Mesenchymal stem cell (in vitro differentiated cells and primary cell): Measurements from ENCODE around the gene PAK5.

Experiments
- DNase-seq: peaks from one replicate; pipeline ENCODE4 v3.0.0-alpha.2; 2013
- H2AFZ ChIP-seq: one replicate; pipeline ENCODE4 v1.6.1; 2013; ENCODE audit warnings: low read depth, mild to moderate bottlenecking, control low read depth, inconsistent platforms, low read length, moderate library complexity
- H2AK5ac ChIP-seq: 2 replicates; pipeline ENCODE4 v1.6.1; 2013; ENCODE audit warnings: low read length, moderate library complexity, mild to moderate bottlenecking, inconsistent platforms; ENCODE audit not compliant: severe bottlenecking
- H2BK120ac ChIP-seq: one replicate; pipeline ENCODE4 v1.6.1; 2013; ENCODE audit warnings: low read depth, mild to moderate bottlenecking, inconsistent platforms, low read length, moderate library complexity
- H2BK12ac ChIP-seq, 2 experiments: one replicate each; pipeline ENCODE4 v1.6.1; 2013; ENCODE audit warnings: inconsistent platforms in 2 of 2, low read length in 2 of 2, mild to moderate bottlenecking in 2 of 2, moderate library complexity in 2 of 2, control low read depth in 1 of 2
- H2BK15ac ChIP-seq: one replicate; pipeline ENCODE4 v1.6.1; 2013; ENCODE audit warnings: mild to moderate bottlenecking, low read depth, inconsistent platforms; ENCODE audit not compliant: poor library complexity, severe bottlenecking
- H2BK5ac ChIP-seq: 2 replicates; pipeline ENCODE4 v1.6.1; 2013; ENCODE audit warnings: low read depth, mild to moderate bottlenecking, low read length, control low read depth, inconsistent platforms; ENCODE audit not compliant: poor library complexity, severe bottlenecking
- H3K14ac ChIP-seq, 2 experiments: one replicate each; pipeline ENCODE4 v1.6.1; 2013; ENCODE audit warnings: inconsistent platforms in 2 of 2, low read length in 2 of 2, control low read depth in 1 of 2, mild to moderate bottlenecking in 1 of 2, moderate library complexity in 1 of 2
- H3K18ac ChIP-seq, 2 experiments: one replicate each; pipeline ENCODE4 v1.6.1; 2013; ENCODE audit warnings: inconsistent platforms in 2 of 2, low read length in 2 of 2, control low read depth in 1 of 2, low read depth in 1 of 2, mild to moderate bottlenecking in 1 of 2
- H3K23ac ChIP-seq, 2 experiments: one replicate each; pipeline ENCODE4 v1.6.1; 2013; ENCODE audit warnings: inconsistent platforms in 2 of 2, low read length in 2 of 2, mild to moderate bottlenecking in 2 of 2, moderate library complexity in 2 of 2, control low read depth in 1 of 2
- H3K27ac ChIP-seq: 2 replicates; pipeline ENCODE4 v1.5.1; 2013; ENCODE audit warnings: mild to moderate bottlenecking, moderate library complexity, low read length, control low read depth, inconsistent platforms; ENCODE audit not compliant: poor library complexity, severe bottlenecking
- H3K27me3 ChIP-seq, 2 experiments: 2 replicates each; pipeline versions ENCODE4 v1.6.1 to v1.7.0; 2013; ENCODE audit warnings: low read length in 2 of 2, mild to moderate bottlenecking in 2 of 2, moderate library complexity in 2 of 2, control low read depth in 1 of 2, inconsistent platforms in 1 of 2; ENCODE audit not compliant: control insufficient read depth in 1 of 2, insufficient read depth in 1 of 2
- H3K36me3 ChIP-seq, 2 experiments: 2 replicates each; pipeline versions ENCODE4 v1.6.1 to v1.7.0; 2013; ENCODE audit warnings: low read length in 2 of 2, control low read depth in 1 of 2, inconsistent platforms in 1 of 2, low read depth in 1 of 2, mild to moderate bottlenecking in 1 of 2; ENCODE audit not compliant: insufficient read depth in 2 of 2, control insufficient read depth in 1 of 2
- H3K4ac ChIP-seq, 2 experiments: one replicate each; pipeline ENCODE4 v1.6.1; 2013; ENCODE audit warnings: inconsistent platforms in 2 of 2, low read length in 2 of 2, mild to moderate bottlenecking in 2 of 2, moderate library complexity in 2 of 2, control low read depth in 1 of 2, low read depth in 1 of 2
- H3K4me1 ChIP-seq: 2 replicates; pipeline ENCODE4 v1.6.1; 2013; ENCODE audit warnings: low read depth, low read length, control low read depth; ENCODE audit not compliant: control insufficient read depth, insufficient read depth
- H3K4me2 ChIP-seq: 2 replicates; pipeline ENCODE4 v1.6.1; 2013; ENCODE audit warnings: low read length, mild to moderate bottlenecking, inconsistent platforms; ENCODE audit not compliant: poor library complexity, severe bottlenecking
- H3K4me3 ChIP-seq, 2 experiments: 2 replicates each; pipeline versions ENCODE4 v1.5.1 to v1.7.0; 2013; ENCODE audit warnings: low read length in 2 of 2, mild to moderate bottlenecking in 2 of 2, control low read depth in 1 of 2, low read depth in 1 of 2; ENCODE audit not compliant: insufficient read depth in 1 of 2
- H3K79me1 ChIP-seq: replicated peaks from 2 replicates; pipeline ENCODE4 v1.6.1; 2013; ENCODE audit warnings: mild to moderate bottlenecking, control low read depth, low read length, inconsistent platforms; ENCODE audit not compliant: poor library complexity, severe bottlenecking
- H3K9ac ChIP-seq: 2 replicates; pipeline ENCODE4 v1.7.0; 2013; ENCODE audit warnings: mild to moderate bottlenecking, low read length, moderate library complexity
- H3K9me3 ChIP-seq: 2 replicates; pipeline ENCODE4 v1.7.0; 2013; ENCODE audit warnings: mild to moderate bottlenecking, low read length; ENCODE audit not compliant: control insufficient read depth
- H4K8ac ChIP-seq: one replicate; pipeline ENCODE4 v1.6.1; 2013; ENCODE audit warnings: inconsistent platforms, mild to moderate bottlenecking, low read length, moderate library complexity
- H4K91ac ChIP-seq: one replicate; pipeline ENCODE4 v1.6.1; 2013; ENCODE audit warnings: mild to moderate bottlenecking, low read length, inconsistent platforms
- WGBS: methylation state at CpG from one replicate; pipeline ENCODE4 v1.1.7; 2013; ENCODE audit warnings: mixed read lengths; 5-methylcytosine and 5-hydroxymethylcytosine counted together

The PAK5 gene

GRCh38 chr20:9508696-9509178, 330.1 kb downstream of the PAK5 start:
- Histone ChIP-seq H2BK120ac (no peak overlapping the region), H2BK15ac (no peak overlapping the region), H2AK5ac (no peak overlapping the region), H3K4me1 (peaks cover 26% of the 10 kb centered on the region), H3K79me1 (no peaks in the 10 kb centered on the region), H3K23ac (no peak overlapping the region), H3K9me3 (no peaks in the 10 kb centered on the region), H3K4me2 (no peak overlapping the region), H3K27me3 (peaks cover 70 to 92% of the 10 kb centered on the region in 2 experiments), H3K4me3 (no peak overlapping the region), H2AFZ (no peak overlapping the region), H3K27ac (no peak overlapping the region), H3K14ac (no peak overlapping the region), H2BK12ac (no peak overlapping the region), H3K9ac (no peak overlapping the region), H3K36me3 (no peaks in the 10 kb centered on the region), H3K4ac (no peak overlapping the region), H4K8ac (no peak overlapping the region), H4K91ac (no peak overlapping the region), H3K18ac (no peak overlapping the region), H2BK5ac (no peak overlapping the region)
- 5% methylated on average over 30 of the region's 30 CpGs for WGBS
- DNase-seq = no peak

DNA sequence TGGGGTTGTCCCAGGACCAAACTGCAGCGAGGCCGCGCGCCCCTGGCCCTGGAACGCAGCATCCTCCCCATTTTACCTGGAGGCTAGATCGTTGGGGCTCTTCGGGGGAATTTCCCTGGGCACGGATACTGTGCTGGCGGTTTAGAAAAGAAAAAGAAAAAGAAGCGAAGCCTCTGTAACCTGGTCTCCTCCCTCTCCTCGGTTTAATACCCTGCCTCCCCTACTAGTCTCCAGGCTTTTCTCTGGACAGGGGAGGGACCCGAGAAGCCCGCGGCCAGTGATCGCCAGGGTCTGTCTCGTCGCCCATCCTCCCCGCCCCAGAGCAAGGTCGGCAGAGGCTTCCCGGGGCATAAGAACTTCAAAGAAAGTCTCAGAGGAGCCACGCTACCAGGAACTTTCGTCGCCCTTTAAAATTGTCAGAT, 330.6 kb downstream of the PAK5 start:
- peak overlapping the region; percentile 42 for H3K4me2 ChIP-seq
- H2BK5ac ChIP-seq = no peak overlapping the region
- no peak overlapping the region for H3K9ac ChIP-seq
- H2BK12ac ChIP-seq = no peak overlapping the region
- no peaks in the 10 kb centered on the region for H3K36me3 ChIP-seq
- H2BK15ac ChIP-seq = no peak overlapping the region
- H2AFZ ChIP-seq = no peak overlapping the region
- no peaks in the 10 kb centered on the region for H3K79me1 ChIP-seq
- no peak overlapping the region for H3K23ac ChIP-seq
- no peak overlapping the region for H3K14ac ChIP-seq
- no peak overlapping the region for H4K91ac ChIP-seq
- no peak overlapping the region for H3K27ac ChIP-seq
- WGBS = 2% methylated on average over 21 of the region's 23 CpGs
- peaks cover 70 to 90% of the 10 kb centered on the region in 2 experiments for H3K27me3 ChIP-seq
- H2BK120ac ChIP-seq = no peak overlapping the region
- H3K4me3 ChIP-seq = no peak overlapping the region
- no peak overlapping the region for H3K18ac ChIP-seq
- H4K8ac ChIP-seq = no peak overlapping the region
- H2AK5ac ChIP-seq = no peak overlapping the region
- no peak overlapping the region for H3K4ac ChIP-seq
- peaks cover 26% of the 10 kb centered on the region for H3K4me1 ChIP-seq
- H3K9me3 ChIP-seq = no peaks in the 10 kb centered on the region
- no peak for DNase-seq

DNA sequence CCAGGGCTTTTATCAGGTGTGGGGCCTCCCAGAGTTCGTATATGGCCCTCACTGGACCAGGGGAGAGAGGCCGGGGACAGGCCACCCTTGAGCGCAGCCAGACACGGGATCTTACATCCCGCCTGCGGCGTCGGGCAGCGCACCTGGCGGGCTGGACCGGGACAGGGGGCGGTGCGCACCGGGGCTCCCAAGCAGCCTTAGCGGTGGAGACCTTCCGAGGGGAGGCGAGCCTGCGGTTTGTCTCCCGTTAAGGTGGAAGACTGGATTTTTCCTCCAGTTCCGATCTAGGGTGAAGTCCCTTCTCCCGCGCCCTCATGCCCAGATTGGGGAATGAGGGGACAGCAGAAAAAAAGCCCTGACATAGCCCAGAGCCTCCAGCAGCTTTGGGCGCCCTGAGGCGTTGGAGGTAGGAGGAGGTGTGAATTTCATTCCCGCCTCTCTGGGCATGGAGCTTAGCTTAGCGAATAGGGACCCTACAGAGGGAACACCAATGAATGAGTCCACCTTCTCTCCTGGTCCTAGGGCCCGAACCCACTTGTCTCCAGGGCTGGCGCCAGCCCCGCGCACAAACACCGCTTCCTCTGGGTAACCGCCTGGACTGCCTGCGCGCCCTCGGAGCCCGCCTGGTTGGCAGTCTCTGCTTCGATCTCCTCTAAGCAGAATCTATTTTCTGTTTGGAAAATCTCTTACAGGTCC, 331.2 kb downstream of the PAK5 start:
- H2BK5ac ChIP-seq = no peak overlapping the region
- H3K27me3 ChIP-seq = peaks cover 75 to 90% of the 10 kb centered on the region in 2 experiments
- 3% methylated on average over 37 of the region's 37 CpGs for WGBS
- no peak overlapping the region for H3K23ac ChIP-seq
- H2AFZ ChIP-seq = no peak overlapping the region
- no peaks in the 10 kb centered on the region for H3K9me3 ChIP-seq
- H2BK15ac ChIP-seq = no peak overlapping the region
- H4K91ac ChIP-seq = no peak overlapping the region
- no peaks in the 10 kb centered on the region for H3K36me3 ChIP-seq
- no peak overlapping the region for H3K27ac ChIP-seq
- DNase-seq = no peak
- H2AK5ac ChIP-seq = no peak overlapping the region
- no peak overlapping the region for H4K8ac ChIP-seq
- H3K4me2 ChIP-seq = peak overlapping the region; percentile 40
- H3K18ac ChIP-seq = no peak overlapping the region
- H2BK120ac ChIP-seq = no peak overlapping the region
- H2BK12ac ChIP-seq = no peak overlapping the region
- H3K79me1 ChIP-seq = no peaks in the 10 kb centered on the region
- H3K14ac ChIP-seq = no peak overlapping the region
- H3K4ac ChIP-seq = no peak overlapping the region
- no peak overlapping the region for H3K4me3 ChIP-seq
- H3K9ac ChIP-seq = no peak overlapping the region
- peaks cover 26% of the 10 kb centered on the region for H3K4me1 ChIP-seq

DNA sequence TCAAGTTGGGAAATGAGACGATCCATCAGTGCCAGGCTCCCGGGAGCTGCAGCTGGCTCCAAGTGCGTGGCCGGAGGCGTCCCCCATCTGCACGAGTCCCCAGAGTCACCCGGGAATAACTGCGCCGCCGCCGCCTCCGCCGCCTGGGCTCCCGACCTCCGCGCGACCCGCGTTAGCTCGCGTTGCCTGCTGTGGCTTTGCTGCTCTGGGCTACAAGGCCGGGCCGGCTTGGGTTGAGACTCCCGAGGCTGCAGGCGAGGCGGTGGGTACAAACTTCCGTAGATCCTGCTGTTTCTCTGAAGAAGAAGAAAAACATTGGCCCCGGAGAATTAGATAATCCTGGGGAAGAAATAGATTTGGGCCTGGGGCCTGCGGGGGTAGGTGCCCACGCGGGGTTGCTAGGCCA, 331.9 kb downstream of the PAK5 start:
- WGBS = 7% methylated on average over 31 of the region's 31 CpGs

More for the DNA sequence above, 331.9 kb downstream of the PAK5 start:
- Histone ChIP-seq H3K4ac (no peak overlapping the region), H3K18ac (no peak overlapping the region), H3K27ac (no peak overlapping the region), H3K14ac (peak overlapping the region in 1 of 2 experiments; percentile 55), H3K9me3 (no peaks in the 10 kb centered on the region), H2BK12ac (no peak overlapping the region), H2AK5ac (no peak overlapping the region), H3K36me3 (no peaks in the 10 kb centered on the region), H3K4me1 (peaks cover 26% of the 10 kb centered on the region), H3K23ac (no peak overlapping the region), H3K9ac (no peak overlapping the region), H3K79me1 (no peaks in the 10 kb centered on the region), H2AFZ (no peak overlapping the region), H4K91ac (no peak overlapping the region), H3K4me3 (peak overlapping the region in 1 of 2 experiments; percentile 48), H3K27me3 (peaks cover 77 to 88% of the 10 kb centered on the region in 2 experiments), H2BK120ac (no peak overlapping the region), H4K8ac (no peak overlapping the region), H2BK15ac (no peak overlapping the region), H3K4me2 (peak overlapping the region; percentile 60), H2BK5ac (no peak overlapping the region)
- no peak for DNase-seq
